ENCODE measurements around the gene LOXHD1.

LOXHD1 gene

GRCh38 chr18:46657115-46657955, at the start of gene LOXHD1:
TSS of gene LOXHD1 (minus strand) at chr18:46657220. CDS start at chr18:46657033, 187 bp downstream.
- DNase-seq (ENCODE audit: low spot score), result no peak

GRCh38 chr18:46705521-46705920, 48.5 kb upstream of the LOXHD1 start:
- no peak for DNase-seq (ENCODE audit: low spot score)

GRCh38 chr18:46704816-46705215, 47.8 kb upstream of the LOXHD1 start:
- no peak for DNase-seq (ENCODE audit: low spot score)

- DNase-seq (ENCODE audit: low spot score), result no peak
These were observed 47.2 kb upstream of the LOXHD1 start for GRCh38 chr18:46704189-46704588.

GRCh38 chr18:46702471-46702870, 45.5 kb upstream of the LOXHD1 start:
- DNase-seq (ENCODE audit: low spot score), result no peak

GRCh38 chr18:46700066-46700824, 43.2 kb upstream of the LOXHD1 start:
- no peak for DNase-seq (ENCODE audit: low spot score)

GRCh38 chr18:46696702-46697101, 39.7 kb upstream of the LOXHD1 start:
- no peak for DNase-seq (ENCODE audit: low spot score)

- DNase-seq (ENCODE audit: low spot score), result no peak
These were observed 39.2 kb upstream of the LOXHD1 start for GRCh38 chr18:46696268-46696667.

- DNase-seq (ENCODE audit: low spot score), result no peak
These were observed 37.0 kb upstream of the LOXHD1 start for GRCh38 chr18:46693996-46694395.

GRCh38 chr18:46688853-46689525, 32.0 kb upstream of the LOXHD1 start:
- no peak for DNase-seq (ENCODE audit: low spot score)

GRCh38 chr18:46686186-46686585, 29.2 kb upstream of the LOXHD1 start:
- no peak for DNase-seq (ENCODE audit: low spot score)

GRCh38 chr18:46683252-46683651, 26.2 kb upstream of the LOXHD1 start:
- DNase-seq (ENCODE audit: low spot score), result no peak

- DNase-seq (ENCODE audit: low spot score), result no peak
These were observed 24.0 kb upstream of the LOXHD1 start for GRCh38 chr18:46680784-46681695.

- no peak for DNase-seq (ENCODE audit: low spot score)
These were observed 23.0 kb upstream of the LOXHD1 start for GRCh38 chr18:46679846-46680598.

- DNase-seq (ENCODE audit: low spot score), result no peak
These were observed 21.9 kb upstream of the LOXHD1 start for GRCh38 chr18:46678785-46679399.

GRCh38 chr18:46678041-46678440, 21.0 kb upstream of the LOXHD1 start:
- no peak for DNase-seq (ENCODE audit: low spot score)

GRCh38 chr18:46677611-46678010, 20.6 kb upstream of the LOXHD1 start:
- no peak for DNase-seq (ENCODE audit: low spot score)

- DNase-seq (ENCODE audit: low spot score), result no peak
These were observed 19.3 kb upstream of the LOXHD1 start for GRCh38 chr18:46676182-46676835.

- no peak for DNase-seq (ENCODE audit: low spot score)
These were observed 18.1 kb upstream of the LOXHD1 start for GRCh38 chr18:46675112-46675511.

Measured in globus pallidus (tissue), 1 donor.